ENCODE data around the gene DOK6.

The DOK6 gene

GRCh38 chr18:69518989-69519388 is 118.3 kb downstream of the DOK6 start:
- in situ Hi-C loops (cut with HindIII; ENCODE audit: low sequenced_read_pairs): no loop called here
- H3K4me3 ChIP-seq (ENCODE audit: low read depth, low read length): no peak overlapping the region
- DNase-seq (ENCODE audit: low read depth): no peak
- TF ChIP-seq CTCF (IDR thresholded peaks at IDR 0.05; ENCODE audit: low read depth, low read length, missing control alignments): no peak

GRCh38 chr18:69523582-69523981 is 122.9 kb downstream of the DOK6 start:
- H3K4me3 ChIP-seq (ENCODE audit: low read depth, low read length): no peak overlapping the region
- TF ChIP-seq CTCF (IDR thresholded peaks at IDR 0.05; ENCODE audit: low read depth, low read length, missing control alignments): no peak
- DNase-seq (ENCODE audit: low read depth): no peak
- in situ Hi-C loops (cut with HindIII; ENCODE audit: low sequenced_read_pairs): no loop called here

GRCh38 chr18:69528435-69528834 is 127.7 kb downstream of the DOK6 start:
- no peak for TF ChIP-seq CTCF (IDR thresholded peaks at IDR 0.05; ENCODE audit: low read depth, low read length, missing control alignments)
- H3K4me3 ChIP-seq (ENCODE audit: low read depth, low read length): no peak overlapping the region
- DNase-seq (ENCODE audit: low read depth): peak; percentile 16
- in situ Hi-C loops (cut with HindIII; ENCODE audit: low sequenced_read_pairs): no loop called here

- no peak overlapping the region for H3K4me3 ChIP-seq (ENCODE audit: low read depth, low read length)
- TF ChIP-seq CTCF (IDR thresholded peaks at IDR 0.05; ENCODE audit: low read depth, low read length, missing control alignments): no peak
- in situ Hi-C loops (cut with HindIII; ENCODE audit: low sequenced_read_pairs): no loop called here
- no peak for DNase-seq (ENCODE audit: low read depth)
Observed at GRCh38 chr18:69529151-69529550, 128.5 kb downstream of the DOK6 start.

- in situ Hi-C loops (cut with HindIII; ENCODE audit: low sequenced_read_pairs): no loop called here
- no peak overlapping the region for H3K4me3 ChIP-seq (ENCODE audit: low read depth, low read length)
- no peak for TF ChIP-seq CTCF (IDR thresholded peaks at IDR 0.05; ENCODE audit: low read depth, low read length, missing control alignments)
- no peak for DNase-seq (ENCODE audit: low read depth)
Observed at GRCh38 chr18:69531973-69532372, 131.3 kb downstream of the DOK6 start.

GRCh38 chr18:69537183-69537582 is 136.5 kb downstream of the DOK6 start:
- H3K4me3 ChIP-seq (ENCODE audit: low read depth, low read length): no peak overlapping the region
- no peak for DNase-seq (ENCODE audit: low read depth)
- in situ Hi-C loops (cut with HindIII; ENCODE audit: low sequenced_read_pairs): no loop called here
- no peak for TF ChIP-seq CTCF (IDR thresholded peaks at IDR 0.05; ENCODE audit: low read depth, low read length, missing control alignments)

- H3K4me3 ChIP-seq (ENCODE audit: low read depth, low read length): no peak overlapping the region
- in situ Hi-C loops (cut with HindIII; ENCODE audit: low sequenced_read_pairs): no loop called here
- no peak for TF ChIP-seq CTCF (IDR thresholded peaks at IDR 0.05; ENCODE audit: low read depth, low read length, missing control alignments)
- DNase-seq (ENCODE audit: low read depth): no peak
Observed at GRCh38 chr18:69538849-69539248, 138.2 kb downstream of the DOK6 start.
